ENCODE measurements around the gene EGR1. TPM values are rescaled to one million over a fixed set of nuclear protein-coding genes. Genes with fewer than 3 reads are reported as not detected.

Gene EGR1
- total and polyA plus RNA-seq, 8 donors = 23.6 to 1,036 (median 228) TPM

DNA sequence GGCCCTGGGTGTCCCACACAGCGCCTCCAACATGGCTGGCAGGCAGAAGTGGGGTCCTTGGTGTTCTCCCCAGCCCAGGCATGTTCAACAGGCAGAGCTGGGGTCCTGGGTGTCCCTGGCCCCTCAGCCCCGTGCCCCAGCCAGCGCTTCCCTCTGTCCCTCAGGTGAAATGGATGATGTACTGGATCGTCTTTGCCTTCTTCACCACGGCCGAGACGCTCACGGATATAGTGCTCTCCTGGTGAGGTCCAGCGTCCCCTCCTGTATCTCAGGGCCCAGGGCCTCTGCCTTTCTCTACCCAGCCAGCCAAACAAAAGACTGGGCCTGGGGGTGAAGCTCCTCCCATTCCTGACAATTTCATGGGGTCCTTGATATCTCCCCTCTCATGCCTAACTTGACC lies 24.1 kb upstream of the EGR1 start:
- DNase-seq (no peak), ATAC-seq (no peak)
- H3K4me3 ChIP-seq = no peak overlapping the region
- H3K9me3 ChIP-seq = no peaks in the 10 kb centered on the region
- peaks cover 0 to 29% of the 10 kb centered on the region in 2 donors for H3K27me3 ChIP-seq
- peaks cover 6 to 14% of the 10 kb centered on the region in 2 donors for H3K4me1 ChIP-seq
- intact Hi-C loops (cut with DNase I) = no loop called here
- no peak for TF ChIP-seq CTCF (IDR thresholded peaks at IDR 0.05)
- no peak overlapping the region for H3K27ac ChIP-seq
- H3K36me3 ChIP-seq = peaks cover 0 to 11% of the 10 kb centered on the region in 2 donors

DNA sequence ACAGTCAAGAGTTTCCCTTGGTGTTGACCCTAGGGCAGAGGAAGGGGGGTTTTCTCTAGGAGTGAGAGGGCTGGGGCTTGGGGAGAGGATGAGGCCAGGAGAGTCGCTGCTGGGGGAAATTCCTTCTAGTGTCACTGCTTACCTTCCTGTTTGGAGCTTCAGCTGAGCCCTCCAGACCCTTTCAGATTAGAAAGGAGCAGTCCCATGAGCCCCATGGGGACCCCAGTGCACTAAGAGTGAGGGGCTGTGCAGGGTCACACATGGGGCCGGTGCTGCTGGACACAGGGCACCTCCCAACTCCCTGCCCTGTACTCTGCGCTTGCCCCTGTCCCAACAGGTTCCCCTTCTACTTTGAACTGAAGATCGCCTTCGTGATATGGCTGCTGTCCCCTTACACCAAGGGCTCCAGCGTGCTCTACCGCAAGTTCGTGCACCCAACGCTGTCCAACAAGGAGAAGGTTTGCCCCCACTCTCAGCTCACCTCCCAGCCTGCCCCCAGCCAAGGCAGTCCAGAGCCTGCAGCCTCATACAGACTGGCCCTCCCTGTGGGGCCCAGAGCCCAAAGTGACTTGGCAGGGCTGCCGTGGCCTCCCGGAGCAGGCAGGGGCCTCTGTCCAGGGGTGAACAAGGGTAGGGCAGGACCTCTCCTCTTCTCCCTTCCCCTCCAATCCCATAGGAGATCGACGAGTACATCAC lies 21.1 kb upstream of the EGR1 start:
- Histone ChIP-seq H3K4me1 (peaks cover 0 to 4% of the 10 kb centered on the region in 2 donors), H3K9me3 (no peaks in the 10 kb centered on the region), H3K27ac (no peak overlapping the region), H3K36me3 (no peaks in the 10 kb centered on the region), H3K27me3 (peaks cover 0 to 16% of the 10 kb centered on the region in 2 donors), H3K4me3 (no peak overlapping the region)
- intact Hi-C loops (cut with DNase I) = no loop called here
- no peak for ATAC-seq
- TF ChIP-seq CTCF (IDR thresholded peaks at IDR 0.05) = no peak
- DNase-seq = no peak

GRCh38 chr5:138444774-138445546 lies 20.3 kb upstream of the EGR1 start:
- DNase-seq = no peak

DNA sequence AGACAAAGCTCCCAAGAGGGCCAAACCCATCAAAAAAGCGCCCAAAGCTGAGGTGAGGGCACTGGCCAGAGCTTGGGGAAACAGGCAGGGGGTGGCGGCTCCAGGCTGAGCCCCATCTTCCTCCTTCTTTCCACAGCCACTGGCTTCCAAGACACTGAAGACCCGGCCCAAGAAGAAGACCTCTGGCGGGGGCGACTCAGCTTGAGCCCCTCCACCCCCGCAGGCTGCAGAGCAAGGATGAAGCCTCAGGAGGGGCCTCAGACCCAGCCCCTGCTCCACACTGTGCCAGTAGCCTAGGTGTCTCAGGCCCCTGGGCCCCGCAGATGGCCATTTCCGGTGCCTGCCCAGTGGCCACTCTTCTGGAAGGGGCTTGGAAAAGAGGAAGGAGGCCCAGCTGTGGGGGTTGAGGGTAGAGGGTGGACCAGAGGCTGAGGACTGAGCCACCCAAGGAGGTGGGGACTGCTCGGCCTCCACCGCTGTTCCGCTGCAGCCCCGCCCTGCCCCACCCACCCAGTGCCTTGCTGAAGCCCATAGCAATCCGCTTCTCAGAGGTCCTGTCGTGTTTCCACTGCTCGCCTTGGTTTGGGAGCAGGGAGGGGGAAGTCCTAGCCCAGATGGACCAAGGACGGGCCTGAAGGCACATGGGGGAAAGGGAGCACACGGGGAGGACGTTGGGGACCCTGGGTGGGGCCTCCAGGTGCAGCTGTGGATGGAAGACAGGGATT lies 19.6 kb upstream of the EGR1 start:
- no peak for DNase-seq
- Histone ChIP-seq H3K4me1 (no peaks in the 10 kb centered on the region), H3K27ac (no peak overlapping the region), H3K9me3 (no peaks in the 10 kb centered on the region), H3K4me3 (no peak overlapping the region), H3K27me3 (peaks cover 0 to 1% of the 10 kb centered on the region in 2 donors), H3K36me3 (no peaks in the 10 kb centered on the region)
- intact Hi-C loops (cut with DNase I) = no loop called here
- ATAC-seq = no peak
- no peak for TF ChIP-seq CTCF (IDR thresholded peaks at IDR 0.05)

More at GRCh38 chr5:138444774-138445546, 20.3 kb upstream of the EGR1 start:
- H3K27me3 ChIP-seq = peaks cover 0 to 9% of the 10 kb centered on the region in 2 donors
- no peak overlapping the region for H3K4me3 ChIP-seq
- no peaks in the 10 kb centered on the region for H3K4me1 ChIP-seq
- H3K27ac ChIP-seq = no peak overlapping the region
- H3K36me3 ChIP-seq = no peaks in the 10 kb centered on the region
- no peak for TF ChIP-seq CTCF (IDR thresholded peaks at IDR 0.05)
- no peak for ATAC-seq
- intact Hi-C loops (cut with DNase I) = no loop called here
- no peaks in the 10 kb centered on the region for H3K9me3 ChIP-seq

DNA sequence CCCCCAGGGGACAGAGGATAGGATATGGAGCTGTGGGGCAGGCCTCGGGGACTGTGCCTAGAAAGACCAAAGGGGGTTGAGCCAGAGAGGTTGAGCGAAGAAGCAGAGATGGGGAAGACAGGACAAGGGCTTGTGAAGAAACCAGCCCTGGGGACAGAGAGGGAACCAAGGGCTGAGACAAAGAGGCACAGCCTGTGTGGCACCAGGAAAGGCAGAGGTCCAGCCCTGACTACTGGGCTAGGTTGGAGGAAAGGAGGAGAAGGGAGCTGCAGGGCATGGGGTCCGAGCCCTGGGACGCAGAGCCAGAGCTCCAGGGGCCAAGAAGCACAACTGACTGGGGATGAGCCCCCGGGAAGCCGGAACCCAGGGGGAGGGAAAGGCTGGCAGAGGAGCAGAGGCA lies 17.2 kb upstream of the EGR1 start:
- no peak for DNase-seq
- Histone ChIP-seq H3K27ac (no peak overlapping the region), H3K27me3 (no peaks in the 10 kb centered on the region), H3K4me1 (no peaks in the 10 kb centered on the region), H3K9me3 (no peaks in the 10 kb centered on the region), H3K4me3 (no peak overlapping the region), H3K36me3 (no peaks in the 10 kb centered on the region)
- no peak for ATAC-seq
- TF ChIP-seq CTCF (IDR thresholded peaks at IDR 0.05) = no peak
- intact Hi-C loops (cut with DNase I) = no loop called here
